ENCODE results near the gene FGD5.

FGD5 gene

GRCh38 chr3:14897266-14897665 lies 78.5 kb downstream of the FGD5 start:
- Histone ChIP-seq H3F3A (ENCODE audit: insufficient read depth, low read length) (no peaks in the 10 kb centered on the region), H3K27me3 (replicated peaks; ENCODE audit: insufficient read depth, low read length) (no peaks in the 10 kb centered on the region; the same call in 1 of the 2 replicates)

DNA sequence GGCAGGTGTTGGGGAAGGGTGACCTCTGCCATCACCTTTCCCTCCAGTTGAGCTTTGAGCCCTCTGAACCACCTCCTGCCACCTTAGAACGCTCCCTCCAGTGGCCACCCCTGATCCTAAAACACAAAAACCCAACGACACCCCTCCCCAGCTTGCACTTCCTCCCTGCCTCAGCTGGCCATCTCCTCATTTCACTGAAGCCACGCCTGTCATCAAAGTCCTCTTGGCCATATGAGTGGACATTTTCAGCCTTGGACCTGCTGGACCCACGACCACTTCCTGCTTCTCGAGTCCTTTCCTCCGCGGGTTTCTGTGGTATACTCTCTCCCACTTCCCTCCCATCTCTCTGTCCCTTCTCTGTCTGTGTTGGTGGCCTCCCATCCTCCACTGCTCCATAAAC lies 80.2 kb downstream of the FGD5 start:
- Histone ChIP-seq H3K4me2 (ENCODE audit: low read depth, low read length) (no peak overlapping the region), H2AFZ (ENCODE audit: low read length) (no peak overlapping the region), H3K27ac (ENCODE audit: low read length) (no peak overlapping the region), H3K9ac (ENCODE audit: low read length) (no peak overlapping the region), H4K20me1 (ENCODE audit: insufficient read depth, low read length) (no peaks in the 10 kb centered on the region), H3K79me2 (ENCODE audit: low read length) (no peaks in the 10 kb centered on the region), H3K9me3 (replicated peaks; ENCODE audit: insufficient read depth, low read length) (no peaks in the 10 kb centered on the region), H3K4me1 (ENCODE audit: low read length) (no peaks in the 10 kb centered on the region), H3K9me2 (replicated peaks; ENCODE audit: insufficient read depth, low read length) (no peaks in the 10 kb centered on the region), H3K36me3 (replicated peaks; ENCODE audit: insufficient read depth, low read length) (no peaks in the 10 kb centered on the region), H3K27me3 (replicated peaks; ENCODE audit: insufficient read depth, low read length) (no peaks in the 10 kb centered on the region; the same call in 1 of the 2 replicates), H3F3A (ENCODE audit: insufficient read depth, low read length) (no peaks in the 10 kb centered on the region), H3K4me3 (ENCODE audit: low read length) (no peak overlapping the region)
- TF ChIP-seq EZH2 (optimal IDR thresholded peaks at IDR 0.05; ENCODE audit: low read depth, low read length), result no peak
- TF ChIP-seq, protein P1, sequence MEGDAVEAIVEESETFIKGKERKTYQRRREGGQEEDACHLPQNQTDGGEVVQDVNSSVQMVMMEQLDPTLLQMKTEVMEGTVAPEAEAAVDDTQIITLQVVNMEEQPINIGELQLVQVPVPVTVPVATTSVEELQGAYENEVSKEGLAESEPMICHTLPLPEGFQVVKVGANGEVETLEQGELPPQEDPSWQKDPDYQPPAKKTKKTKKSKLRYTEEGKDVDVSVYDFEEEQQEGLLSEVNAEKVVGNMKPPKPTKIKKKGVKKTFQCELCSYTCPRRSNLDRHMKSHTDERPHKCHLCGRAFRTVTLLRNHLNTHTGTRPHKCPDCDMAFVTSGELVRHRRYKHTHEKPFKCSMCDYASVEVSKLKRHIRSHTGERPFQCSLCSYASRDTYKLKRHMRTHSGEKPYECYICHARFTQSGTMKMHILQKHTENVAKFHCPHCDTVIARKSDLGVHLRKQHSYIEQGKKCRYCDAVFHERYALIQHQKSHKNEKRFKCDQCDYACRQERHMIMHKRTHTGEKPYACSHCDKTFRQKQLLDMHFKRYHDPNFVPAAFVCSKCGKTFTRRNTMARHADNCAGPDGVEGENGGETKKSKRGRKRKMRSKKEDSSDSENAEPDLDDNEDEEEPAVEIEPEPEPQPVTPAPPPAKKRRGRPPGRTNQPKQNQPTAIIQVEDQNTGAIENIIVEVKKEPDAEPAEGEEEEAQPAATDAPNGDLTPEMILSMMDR (IDR thresholded peaks at IDR 0.05; ENCODE audit: low read length), result no peak
- no peak for TF ChIP-seq EZH2phosphoT487 (IDR thresholded peaks at IDR 0.05; ENCODE audit: low read length)
- DNase-seq, result no peak

More at GRCh38 chr3:14897266-14897665, 78.5 kb downstream of the FGD5 start:
- Histone ChIP-seq H3K27ac (ENCODE audit: low read length) (no peak overlapping the region), H4K20me1 (ENCODE audit: insufficient read depth, low read length) (no peaks in the 10 kb centered on the region), H3K36me3 (replicated peaks; ENCODE audit: insufficient read depth, low read length) (no peaks in the 10 kb centered on the region), H2AFZ (ENCODE audit: low read length) (no peak overlapping the region), H3K9me3 (replicated peaks; ENCODE audit: insufficient read depth, low read length) (no peaks in the 10 kb centered on the region), H3K4me1 (ENCODE audit: low read length) (no peaks in the 10 kb centered on the region), H3K9ac (ENCODE audit: low read length) (no peak overlapping the region), H3K79me2 (ENCODE audit: low read length) (no peaks in the 10 kb centered on the region), H3K4me2 (ENCODE audit: low read depth, low read length) (no peak overlapping the region), H3K9me2 (replicated peaks; ENCODE audit: insufficient read depth, low read length) (no peaks in the 10 kb centered on the region), H3K4me3 (ENCODE audit: low read length) (no peak overlapping the region)
- no peak for DNase-seq
- TF ChIP-seq EZH2 (optimal IDR thresholded peaks at IDR 0.05; ENCODE audit: low read depth, low read length) (no peak), EZH2phosphoT487 (IDR thresholded peaks at IDR 0.05; ENCODE audit: low read length) (no peak)
- TF ChIP-seq, protein P1 (IDR thresholded peaks at IDR 0.05; ENCODE audit: low read length), result no peak

DNA sequence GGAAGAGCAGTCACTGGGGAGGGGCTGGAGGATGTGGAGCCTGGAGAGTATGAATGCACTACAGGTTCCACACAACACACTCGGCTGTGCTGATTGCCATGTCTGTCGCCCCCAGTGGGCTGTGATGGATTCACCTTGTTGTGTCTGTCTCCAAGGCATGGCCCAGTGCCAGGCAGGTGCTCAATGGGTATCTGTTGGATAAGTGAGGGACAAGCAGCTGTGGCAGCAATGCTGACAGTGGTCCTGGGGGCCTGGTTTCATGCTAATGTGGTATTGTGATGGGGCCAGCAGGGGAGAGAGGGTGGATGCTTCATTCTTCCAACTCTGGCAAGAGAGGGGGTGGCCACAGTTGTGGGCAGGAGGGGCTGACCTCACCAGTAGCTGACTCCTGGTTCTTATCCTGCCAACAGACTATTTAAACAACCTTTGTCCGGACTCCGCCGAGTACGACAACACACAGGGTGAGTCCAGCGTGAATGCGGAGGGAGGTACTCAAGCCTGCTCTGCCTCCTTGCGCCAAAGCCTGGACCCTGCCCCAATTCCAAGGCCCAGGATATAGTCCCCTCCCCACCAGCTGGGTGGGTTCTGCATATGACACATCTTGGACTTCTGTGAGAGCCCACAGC lies 81.3 kb downstream of the FGD5 start:
- Histone ChIP-seq H2AFZ (ENCODE audit: low read length) (no peak overlapping the region), H3K27me3 (replicated peaks; ENCODE audit: insufficient read depth, low read length) (no peaks in the 10 kb centered on the region; the same call in 1 of the 2 replicates), H3K9me3 (replicated peaks; ENCODE audit: insufficient read depth, low read length) (no peaks in the 10 kb centered on the region), H3K9me2 (replicated peaks; ENCODE audit: insufficient read depth, low read length) (no peaks in the 10 kb centered on the region), H4K20me1 (ENCODE audit: insufficient read depth, low read length) (no peaks in the 10 kb centered on the region), H3F3A (ENCODE audit: insufficient read depth, low read length) (no peaks in the 10 kb centered on the region), H3K9ac (ENCODE audit: low read length) (no peak overlapping the region), H3K4me1 (ENCODE audit: low read length) (no peaks in the 10 kb centered on the region), H3K79me2 (ENCODE audit: low read length) (no peaks in the 10 kb centered on the region), H3K4me3 (ENCODE audit: low read length) (no peak overlapping the region), H3K36me3 (replicated peaks; ENCODE audit: insufficient read depth, low read length) (no peaks in the 10 kb centered on the region), H3K4me2 (ENCODE audit: low read depth, low read length) (no peak overlapping the region), H3K27ac (ENCODE audit: low read length) (no peak overlapping the region)
- DNase-seq, result no peak
- TF ChIP-seq EZH2phosphoT487 (IDR thresholded peaks at IDR 0.05; ENCODE audit: low read length) (no peak), EZH2 (optimal IDR thresholded peaks at IDR 0.05; ENCODE audit: low read depth, low read length) (no peak)
- TF ChIP-seq, protein P1 (IDR thresholded peaks at IDR 0.05; ENCODE audit: low read length), result no peak
